Prostate gland (tissue), 2 donors: ENCODE results near the gene OR2H2.

ENCODE experiments used
- CTCF ChIP-seq, 4 experiments: fragments of 200-600 bp in 2 of 4; fragments of 450-650 bp in 2 of 4; sonication (generic) in 2 of 4; IDR thresholded peaks; 1 replicate in 3 of 4; 2 replicates in 1 of 4; pipeline ENCODE4 v1.5.1; 2016 to 2019; ENCODE audit warnings: antibody characterized with exemption in 4 of 4, mild to moderate bottlenecking in 2 of 4, moderate library complexity in 2 of 4
- POLR2AphosphoS5 ChIP-seq: sonication (generic); formaldehyde crosslinking; IDR thresholded peaks from one replicate; pipeline ENCODE4 v1.6.1; 2017; ENCODE audit warnings: antibody characterized with exemption

DNA sequence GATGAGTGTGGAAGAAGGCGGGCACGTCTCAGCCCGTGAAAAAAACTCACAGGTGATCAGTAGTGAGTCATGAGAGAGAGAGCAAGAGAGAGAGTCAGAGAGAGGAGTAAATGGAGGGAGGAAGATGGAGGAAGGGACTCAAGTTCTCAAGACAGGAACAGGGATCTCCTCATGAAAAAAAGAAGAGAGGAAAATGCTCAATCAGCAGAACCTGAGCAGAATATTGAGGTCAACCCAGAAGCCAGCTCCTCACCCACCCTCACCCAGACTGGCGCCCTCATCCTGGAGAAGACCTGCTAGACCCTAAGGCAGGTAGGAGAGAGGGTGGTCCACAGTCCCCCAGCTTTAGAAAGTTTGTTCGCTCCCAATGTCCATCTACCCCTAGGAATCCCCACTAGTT lies 30.2 kb upstream of the OR2H2 start:
- TF ChIP-seq CTCF (IDR thresholded peaks at IDR 0.05) (no peak), POLR2AphosphoS5 (no peak)
